GM12865 (cell line): ENCODE results near the gene APELA.

Source experiments
- DNase-seq: peaks from one replicate; pipeline ENCODE4 v3.0.0; 2010; ENCODE audit warnings: low read depth
- H3K4me3 ChIP-seq: 2 replicates; pipeline ENCODE4 v1.5.1; 2011; ENCODE audit warnings: mild to moderate bottlenecking, low read depth, low read length, control low read depth
- CTCF ChIP-seq: IDR thresholded peaks from 2 replicates; pipeline ENCODE4 v1.5.1; 2011; ENCODE audit warnings: low read length, control low read depth, low read depth, inconsistent platforms; ENCODE audit not compliant: insufficient read depth; ENCODE audit errors: missing control alignments

Gene APELA

DNA sequence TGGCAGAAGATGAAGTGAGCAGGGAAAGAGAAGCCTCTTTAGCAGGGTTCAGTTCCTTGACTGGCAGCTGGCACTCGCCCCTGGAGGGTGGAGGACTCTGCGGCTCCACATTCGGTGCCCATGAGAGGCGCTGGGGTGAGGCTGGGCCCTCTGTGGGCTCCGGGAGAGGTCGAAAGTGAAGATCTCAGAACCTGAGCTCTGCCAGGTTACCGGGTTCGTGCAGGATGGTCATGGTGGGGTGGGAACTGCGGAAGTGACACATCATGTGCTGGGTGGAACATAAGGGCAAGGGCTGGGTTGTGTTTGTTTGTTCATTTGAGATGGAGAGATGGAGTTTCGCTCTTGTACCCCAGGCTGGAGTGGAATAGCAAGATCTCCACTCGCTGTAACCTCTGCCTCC lies 56.3 kb downstream of the APELA start:
- no peak overlapping the region for H3K4me3 ChIP-seq
- no peak for DNase-seq
- no peak for TF ChIP-seq CTCF

GRCh38 chr4:164935363-164935762 lies 58.4 kb downstream of the APELA start:
- H3K4me3 ChIP-seq, result peak overlapping the region; percentile 48
- DNase-seq, result peak; percentile 74
- TF ChIP-seq CTCF, result peak; percentile 42

DNA sequence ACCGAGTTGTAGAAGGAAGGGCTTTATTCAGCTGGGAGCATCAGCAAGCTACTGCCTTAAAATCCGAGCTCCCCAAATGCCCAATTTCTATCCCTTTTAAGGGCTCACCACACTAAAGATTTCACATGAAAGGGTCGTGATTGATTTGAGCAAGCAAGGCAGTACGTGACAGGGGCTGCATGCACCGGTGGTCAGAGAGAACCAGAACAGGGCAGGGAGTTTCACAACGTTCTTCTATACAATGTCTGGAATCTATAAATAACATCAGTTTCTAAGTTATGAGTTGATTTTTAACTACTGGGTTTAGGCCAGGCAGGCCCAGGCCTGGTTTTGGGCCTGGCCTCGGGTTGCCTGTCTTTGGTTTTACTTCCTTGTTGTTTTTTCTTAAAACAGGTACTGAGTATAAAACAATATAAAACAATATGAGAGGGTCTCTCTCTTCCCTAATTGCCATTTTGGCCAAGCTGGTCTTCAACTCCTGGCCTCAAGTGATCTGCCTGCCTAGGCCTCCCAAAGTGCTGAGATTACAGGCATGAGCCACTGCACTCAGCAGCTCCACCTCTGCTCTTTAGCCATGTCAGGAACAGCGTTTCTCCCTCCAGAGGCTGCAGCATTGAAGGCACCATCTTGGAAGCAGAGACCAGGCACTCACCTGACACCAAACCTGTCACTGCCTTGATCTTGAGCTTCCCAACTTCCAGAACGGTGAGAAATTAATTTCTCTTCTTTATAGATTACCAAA lies 59.1 kb downstream of the APELA start:
- DNase-seq, result peak; percentile 78
- H3K4me3 ChIP-seq, result peak overlapping the region; percentile 48

DNA sequence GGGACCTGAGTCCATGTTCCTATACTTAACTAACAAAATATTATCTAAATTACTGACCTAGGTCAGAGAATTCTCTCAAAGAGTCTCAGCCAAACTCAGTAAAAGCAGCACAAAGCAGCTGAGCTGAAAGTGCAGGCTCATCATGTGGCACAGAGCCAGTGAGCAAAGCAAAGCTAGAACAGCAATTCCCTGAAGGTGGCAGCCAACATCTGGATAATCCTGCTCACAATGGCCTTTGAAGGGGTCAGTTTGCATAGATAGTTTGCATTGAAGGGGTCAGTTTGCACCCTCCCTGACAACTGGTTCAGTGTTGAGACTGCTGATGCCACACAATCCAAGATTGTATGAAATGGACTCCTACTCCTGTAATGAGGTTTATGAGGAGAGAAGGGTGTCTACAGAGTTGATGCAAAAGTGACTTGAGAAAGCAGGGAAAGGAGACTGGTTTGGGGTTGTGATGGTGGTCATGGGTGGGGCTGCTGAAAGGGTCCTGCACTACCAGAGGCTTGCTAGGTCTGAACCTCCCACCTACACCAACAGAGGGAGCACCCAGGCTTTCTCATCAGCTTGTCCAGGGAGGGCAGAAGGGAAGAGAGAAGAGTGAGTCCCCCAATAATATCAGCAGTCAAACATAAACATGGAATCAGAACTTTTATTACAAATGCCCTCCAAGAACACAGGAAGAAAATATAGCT lies 60.7 kb downstream of the APELA start:
- peak; percentile 50 for DNase-seq
- H3K4me3 ChIP-seq, result peak overlapping the region; percentile 48
- peak; percentile 55 for TF ChIP-seq CTCF

DNA sequence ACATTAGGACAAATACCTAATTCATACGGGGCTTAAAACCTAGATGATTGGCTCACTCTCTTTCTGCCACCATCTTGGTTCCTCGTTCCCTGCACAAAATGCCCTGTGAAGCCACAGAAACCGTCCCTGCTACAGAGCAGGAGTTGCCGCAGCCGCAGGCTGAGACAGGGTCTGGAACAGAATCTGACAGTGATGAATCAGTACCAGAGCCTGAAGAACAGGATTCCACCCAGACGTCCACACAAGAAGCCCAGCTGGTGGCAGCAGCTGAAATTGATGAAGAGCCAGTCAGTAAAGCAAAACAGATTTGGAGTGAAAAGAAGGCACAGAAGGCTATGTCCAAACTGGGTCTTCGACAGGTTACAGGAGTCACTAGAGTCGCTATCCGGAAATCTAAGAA lies 66.2 kb downstream of the APELA start:
- DNase-seq, result no peak
- TF ChIP-seq CTCF, result no peak
- no peak overlapping the region for H3K4me3 ChIP-seq

DNA sequence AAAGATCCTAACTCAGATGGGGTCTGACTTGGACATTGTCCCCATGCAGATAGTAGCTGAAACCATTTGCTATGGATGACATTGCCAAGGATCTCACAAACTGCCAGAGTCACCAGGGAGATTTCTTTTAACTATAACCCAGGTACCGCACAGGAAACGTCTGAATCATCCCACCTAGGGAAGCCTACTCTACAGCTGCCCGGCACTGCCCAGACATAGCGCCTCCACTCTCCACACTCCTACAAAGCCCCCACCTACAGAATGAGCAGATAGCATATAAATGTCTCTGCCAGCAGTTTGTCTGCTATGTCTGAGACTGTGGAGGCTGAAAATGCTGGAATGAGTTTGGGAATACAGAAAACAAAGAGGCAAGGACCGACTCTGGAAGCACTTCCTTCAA lies 68.2 kb downstream of the APELA start:
- no peak for TF ChIP-seq CTCF
- no peak for DNase-seq
- no peak overlapping the region for H3K4me3 ChIP-seq

DNA sequence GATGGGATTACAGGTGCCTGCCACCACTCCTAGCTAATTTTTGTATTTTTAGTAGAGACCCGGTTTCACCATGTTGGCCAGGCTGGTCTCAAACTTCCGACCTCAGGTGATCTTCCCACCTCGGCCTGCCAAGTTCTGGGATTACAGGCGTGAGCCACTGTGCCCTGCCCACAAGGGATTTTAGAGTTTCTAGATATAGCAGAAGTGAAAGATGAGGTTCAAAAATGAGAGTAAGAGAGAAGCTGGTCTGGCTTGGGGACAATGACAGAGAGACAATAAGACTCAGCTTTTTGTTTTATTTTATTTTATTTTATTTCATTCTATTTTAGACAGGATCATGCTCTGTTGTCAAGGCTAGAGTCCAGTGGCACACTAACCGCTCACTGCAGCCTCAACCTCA lies 69.8 kb downstream of the APELA start:
- DNase-seq, result no peak
- TF ChIP-seq CTCF, result no peak
- no peak overlapping the region for H3K4me3 ChIP-seq
